HUES6 (cell line): Measurements from ENCODE around the gene EFS.

Experiments used
- H3K27ac ChIP-seq: 2 replicates; pipeline ENCODE4 v1.7.0; 2013; ENCODE audit warnings: low read depth, mild to moderate bottlenecking, low read length, inconsistent platforms
- H3K27me3 ChIP-seq: 2 replicates; pipeline ENCODE4 v1.6.1; 2013; ENCODE audit warnings: low read length; ENCODE audit not compliant: control insufficient read depth, insufficient read depth
- H3K36me3 ChIP-seq: 2 replicates; pipeline ENCODE4 v1.6.1; 2013; ENCODE audit warnings: low read length; ENCODE audit not compliant: control insufficient read depth, insufficient read depth
- H3K4me1 ChIP-seq: 2 replicates; pipeline ENCODE4 v1.6.1; 2013; ENCODE audit warnings: low read length; ENCODE audit not compliant: control insufficient read depth, insufficient read depth
- H3K4me3 ChIP-seq: 2 replicates; pipeline ENCODE4 v1.5.1; 2013; ENCODE audit warnings: low read depth, low read length
- H3K9ac ChIP-seq: one replicate; pipeline ENCODE4 v1.6.1; 2013; ENCODE audit warnings: mild to moderate bottlenecking, low read length
- H3K9me3 ChIP-seq: 2 replicates; pipeline ENCODE4 v1.6.1; 2013; ENCODE audit warnings: low read depth, low read length; ENCODE audit not compliant: control insufficient read depth, insufficient read depth

The EFS gene

DNA sequence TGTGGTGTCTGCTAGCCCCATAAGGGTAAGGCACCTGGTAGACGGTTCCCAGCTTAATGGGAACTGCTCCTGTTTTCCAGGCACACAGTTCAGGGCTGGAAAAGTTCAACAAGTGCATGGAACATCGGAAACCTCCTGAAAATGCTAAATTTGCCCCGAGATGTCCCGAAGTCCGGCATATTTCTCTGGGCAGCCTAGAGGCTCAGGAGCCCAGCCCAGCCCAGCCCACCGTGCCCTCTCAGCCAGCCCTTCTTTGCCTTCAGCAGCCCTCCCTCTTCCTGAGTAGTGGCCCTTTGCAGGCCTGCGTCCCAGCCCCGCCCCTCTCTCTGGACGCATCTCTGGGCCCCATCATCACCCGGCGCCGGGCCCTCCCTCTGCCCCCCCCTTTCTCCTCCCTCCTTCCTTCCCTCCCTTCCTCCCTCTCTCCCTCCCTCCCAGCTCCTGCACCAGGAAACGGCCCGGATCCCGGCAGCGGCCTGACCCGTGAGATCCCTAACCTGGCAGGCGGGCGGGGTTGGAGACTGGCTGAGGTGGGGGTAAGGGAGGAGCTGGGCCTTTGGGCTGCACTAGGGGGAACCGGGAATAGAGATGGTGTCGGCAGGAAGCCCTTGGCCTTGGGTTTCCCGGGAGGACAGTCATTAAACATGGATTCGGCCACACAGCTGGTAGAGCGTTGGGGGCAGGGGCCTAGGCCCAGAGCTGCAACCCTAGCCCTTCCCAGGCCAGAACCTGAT is 58.4 kb downstream of the EFS start, which contains the start of gene BCL2L2:
Gene BCL2L2 (plus strand): TSS at position 422 of the 734 bp plus-strand sequence. CDS start 935 bp downstream, outside the sequence.
- H3K9ac ChIP-seq: peak within 1 kb of the TSS; percentile 88
- peaks cover 16% of the 10 kb centered on the region for H3K27me3 ChIP-seq
- peak within 1 kb of the TSS; percentile 68; the same call in 1 of the 2 replicates for H3K27ac ChIP-seq
- peak within 1 kb of the TSS; percentile 90 for H3K4me3 ChIP-seq
- H3K4me1 ChIP-seq: peaks cover 15% of the 10 kb centered on the region; the same call in 1 of the 2 replicates
- H3K36me3 ChIP-seq: peaks cover 33% of the 10 kb centered on the region
- H3K9me3 ChIP-seq: no peaks in the 10 kb centered on the region
